Measurements from ENCODE around the gene DCC. TPM values are rescaled to one million over a fixed set of nuclear protein-coding genes. Genes with fewer than 3 reads are reported as not detected.

Gene DCC
- total RNA-seq, 4 donors from 2014 or later = 0.27 to 2.5 TPM; not detected in 2

- H3K4me3 ChIP-seq = no peak overlapping the region
- in situ Hi-C loops (cut with MboI; ENCODE audit: low pct_ligation_motif_present in 1 of 4, low pct_unique_long_range_greater_than_20kb in 1 of 4, low sequenced_read_pairs in 3 of 4) (no loop called here), intact Hi-C loops (cut with DNase I; ENCODE audit: low total_unique reads) (no loop called here)
- TF ChIP-seq EP300 (IDR thresholded peaks at IDR 0.05; ENCODE audit: low read depth) = no peak
- no peak for TF ChIP-seq POLR2AphosphoS5 (IDR thresholded peaks at IDR 0.05)
- no peak for TF ChIP-seq CTCF (IDR thresholded peaks at IDR 0.05)
- TF ChIP-seq POLR2A (IDR thresholded peaks at IDR 0.05) = no peak
- 52 to 53% methylated on average over 3 of the region's 3 CpGs for WGBS, 2 donors (ENCODE audit: low coverage in 1 of 2)
- no peaks in the 10 kb centered on the region for H3K27me3 ChIP-seq
- no peaks in the 10 kb centered on the region for H3K36me3 ChIP-seq
- no peak for DNase-seq
- H3K9me3 ChIP-seq = no peaks in the 10 kb centered on the region
- H3K27ac ChIP-seq = no peak overlapping the region
- no peaks in the 10 kb centered on the region for H3K4me1 ChIP-seq
Observed at GRCh38 chr18:53241161-53241560, 901.2 kb downstream of the DCC start.

GRCh38 chr18:53253789-53254188 is 913.8 kb downstream of the DCC start:
- DNase-seq = no peak
- H3K27ac ChIP-seq = no peak overlapping the region
- H3K36me3 ChIP-seq = no peaks in the 10 kb centered on the region
- 50% methylated on average over 1 of the region's 1 CpG; no CpG with 5 or more reads in 1 of the 2 donors for WGBS, 2 donors (ENCODE audit: low coverage in 1 of 2)
- TF ChIP-seq CTCF (IDR thresholded peaks at IDR 0.05) = no peak
- TF ChIP-seq POLR2A (IDR thresholded peaks at IDR 0.05) = no peak
- TF ChIP-seq EP300 (IDR thresholded peaks at IDR 0.05; ENCODE audit: low read depth) = no peak
- TF ChIP-seq POLR2AphosphoS5 (IDR thresholded peaks at IDR 0.05) = no peak
- intact Hi-C loops (cut with DNase I; ENCODE audit: low total_unique reads) = no loop called here
- no peaks in the 10 kb centered on the region for H3K4me1 ChIP-seq
- no peak overlapping the region for H3K4me3 ChIP-seq
- no peaks in the 10 kb centered on the region for H3K27me3 ChIP-seq
- in situ Hi-C loops (cut with MboI; ENCODE audit: low pct_ligation_motif_present in 1 of 4, low pct_unique_long_range_greater_than_20kb in 1 of 4, low sequenced_read_pairs in 3 of 4) = no loop called here
- H3K9me3 ChIP-seq = no peaks in the 10 kb centered on the region

- no peak overlapping the region for H3K27ac ChIP-seq
- 82% methylated on average over 1 of the region's 1 CpG; no CpG with 5 or more reads in 1 of the 2 donors for WGBS, 2 donors (ENCODE audit: low coverage in 1 of 2)
- TF ChIP-seq EP300 (IDR thresholded peaks at IDR 0.05; ENCODE audit: low read depth) (no peak), CTCF (IDR thresholded peaks at IDR 0.05) (no peak), POLR2AphosphoS5 (IDR thresholded peaks at IDR 0.05) (no peak), POLR2A (IDR thresholded peaks at IDR 0.05) (no peak)
- in situ Hi-C loops (cut with MboI; ENCODE audit: low pct_ligation_motif_present in 1 of 4, low pct_unique_long_range_greater_than_20kb in 1 of 4, low sequenced_read_pairs in 3 of 4) (no loop called here), intact Hi-C loops (cut with DNase I; ENCODE audit: low total_unique reads) (no loop called here)
- H3K36me3 ChIP-seq = no peaks in the 10 kb centered on the region
- H3K9me3 ChIP-seq = no peaks in the 10 kb centered on the region
- H3K4me1 ChIP-seq = no peaks in the 10 kb centered on the region
- DNase-seq = no peak
- no peaks in the 10 kb centered on the region for H3K27me3 ChIP-seq
- no peak overlapping the region for H3K4me3 ChIP-seq
Observed at GRCh38 chr18:53254265-53254664, 914.3 kb downstream of the DCC start.

- Histone ChIP-seq H3K27me3 (no peaks in the 10 kb centered on the region), H3K36me3 (no peaks in the 10 kb centered on the region), H3K4me3 (no peak overlapping the region), H3K9me3 (no peaks in the 10 kb centered on the region), H3K4me1 (no peaks in the 10 kb centered on the region), H3K27ac (no peak overlapping the region)
- 20 to 84% methylated on average over 1 to 5 of the region's 5 CpGs for WGBS, 2 donors (ENCODE audit: low coverage in 1 of 2)
- intact Hi-C loops (cut with DNase I; ENCODE audit: low total_unique reads) = no loop called here
- TF ChIP-seq EP300 (IDR thresholded peaks at IDR 0.05; ENCODE audit: low read depth) = no peak
- TF ChIP-seq POLR2A (IDR thresholded peaks at IDR 0.05) = no peak
- no peak for TF ChIP-seq CTCF (IDR thresholded peaks at IDR 0.05)
- TF ChIP-seq POLR2AphosphoS5 (IDR thresholded peaks at IDR 0.05) = no peak
- no peak for DNase-seq
- in situ Hi-C loops (cut with MboI; ENCODE audit: low pct_ligation_motif_present in 1 of 4, low pct_unique_long_range_greater_than_20kb in 1 of 4, low sequenced_read_pairs in 3 of 4) = no loop called here
Observed at GRCh38 chr18:53261241-53261640, 921.2 kb downstream of the DCC start.

All from transverse colon (tissue), 4 donors.